CD4-positive, CD25-positive, alpha-beta regulatory T cell (primary cell): ENCODE measurements around the gene TREX2. TPM values are rescaled to one million over a fixed set of nuclear protein-coding genes. Genes with fewer than 3 reads are reported as not detected.
A peak's percentile ranks its signal among the peaks of the same experiment; 100 is the strongest.

Source experiments
- ATAC-seq, 2 donors: fragments of 150-1000 bp; cut with Tn5 transposase; one replicate each; pipeline ENCODE4 v1.10.0; 2021; ENCODE audit warnings: low read depth in 2 of 2, moderate number of reproducible peaks in 2 of 2, moderate library complexity in 1 of 2
- DNase-seq, 3 donors: peaks; one replicate each; pipeline versions ENCODE4 v3.0.0 to v3.0.0-alpha.2; 2012 to 2022; ENCODE audit warnings: mixed read lengths in 1 of 3
- H3K27ac ChIP-seq: one replicate; pipeline ENCODE4 v1.7.0; 2013; ENCODE audit warnings: mild to moderate bottlenecking, low read length; ENCODE audit not compliant: insufficient read depth, poor library complexity, severe bottlenecking
- H3K27me3 ChIP-seq: one replicate; pipeline ENCODE4 v1.7.0; 2013; ENCODE audit warnings: low read length; ENCODE audit not compliant: control insufficient read depth, insufficient read depth
- H3K36me3 ChIP-seq: one replicate; pipeline ENCODE4 v1.7.0; 2013; ENCODE audit warnings: mild to moderate bottlenecking, low read length, moderate library complexity; ENCODE audit not compliant: control insufficient read depth, insufficient read depth
- H3K4me1 ChIP-seq: 2 replicates; pipeline ENCODE4 v1.7.0; 2013; ENCODE audit warnings: mild to moderate bottlenecking, low read length; ENCODE audit not compliant: insufficient read depth, control insufficient read depth, poor library complexity, severe bottlenecking
- H3K4me3 ChIP-seq: one replicate; pipeline ENCODE4 v1.7.0; 2013; ENCODE audit warnings: low read depth, mild to moderate bottlenecking, low read length, moderate library complexity
- H3K9me3 ChIP-seq, 2 experiments: 1 replicate in 1 of 2; 2 replicates in 1 of 2; pipeline ENCODE4 v1.7.0; 2013; ENCODE audit warnings: low read length in 2 of 2, mild to moderate bottlenecking in 1 of 2, moderate library complexity in 1 of 2; ENCODE audit not compliant: control insufficient read depth in 2 of 2
- H3K27ac Mint-ChIP-seq, 3 donors: one replicate each; pipeline ENCODE4 v1.8.0; 2020 to 2022; ENCODE audit warnings: mild to moderate bottlenecking in 3 of 3, mixed read lengths in 3 of 3, moderate library complexity in 2 of 3
- H3K27me3 Mint-ChIP-seq: one replicate; pipeline ENCODE4 v1.8.0; 2022; ENCODE audit warnings: mild to moderate bottlenecking, mixed read lengths
- H3K36me3 Mint-ChIP-seq: one replicate; pipeline ENCODE4 v1.8.0; 2020; ENCODE audit warnings: mixed read lengths
- H3K4me1 Mint-ChIP-seq, 4 donors: one replicate each; pipeline ENCODE4 v1.8.0; 2020 to 2022; ENCODE audit warnings: mixed read lengths in 4 of 4, mild to moderate bottlenecking in 1 of 4
- H3K4me3 Mint-ChIP-seq, 4 donors: one replicate each; pipeline ENCODE4 v1.8.0; 2020 to 2022; ENCODE audit warnings: mild to moderate bottlenecking in 4 of 4, mixed read lengths in 4 of 4, moderate library complexity in 3 of 4
- H3K9me3 Mint-ChIP-seq, 7 donors: one replicate each; pipeline ENCODE4 v1.8.0; 2020 to 2022; ENCODE audit warnings: mixed read lengths in 7 of 7, mild to moderate bottlenecking in 3 of 7, moderate library complexity in 2 of 7
- polyA plus RNA-seq, 4 donors: library from polyadenylated mRNA; unstranded; fragments of 300-500 nt; fragmentation: Illumina TruSeq; gene quantifications; one replicate each; pipeline ENCODE4 v1.2.3, GENCODE V29; 2021
- total RNA-seq: library from RNA; stranded (reverse); gene quantifications from one replicate; pipeline ENCODE4 v1.2.3, GENCODE V29; 2022

Gene TREX2
- total and polyA plus RNA-seq, 5 donors from 2014 or later = 0.30 to 3.8 (median 0.71) TPM

DNA sequence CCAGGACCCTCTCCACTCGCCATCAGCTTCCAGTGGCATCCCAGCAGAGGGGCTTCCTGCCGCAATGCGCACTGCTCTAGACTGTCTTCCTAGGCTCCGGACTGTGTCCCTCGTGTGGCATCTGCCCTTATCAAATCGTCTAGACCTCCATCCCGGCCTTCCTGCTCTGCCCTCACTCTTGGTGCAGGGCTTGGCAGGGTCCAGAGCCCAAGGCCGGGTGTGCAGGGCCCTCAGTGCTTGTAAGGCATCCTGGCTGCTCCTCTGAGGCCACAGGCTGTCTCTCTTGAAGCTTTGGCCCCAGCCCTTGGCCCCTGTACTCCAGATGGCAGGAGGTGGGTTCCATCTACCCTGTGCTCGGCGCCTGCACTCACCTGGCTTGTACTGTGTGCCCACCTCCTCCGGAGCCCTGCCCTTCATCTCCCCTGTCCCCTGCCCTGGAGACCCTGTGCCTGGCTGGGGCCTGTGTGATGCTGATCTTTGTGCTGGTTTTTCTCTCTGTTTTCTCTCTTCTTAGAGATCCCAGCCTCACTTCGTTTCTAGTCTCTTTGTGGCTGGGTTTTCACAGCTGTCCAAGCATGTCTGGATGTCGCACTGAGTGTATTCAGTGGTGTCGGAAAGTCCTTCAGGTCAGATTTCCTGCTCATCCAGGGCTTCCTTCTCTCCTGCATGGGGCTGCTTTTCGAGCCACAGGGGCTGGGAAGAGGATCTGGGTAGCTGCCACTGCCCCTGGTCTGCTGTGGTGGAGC is 3.7 kb upstream of the TREX2 start:
- Histone ChIP-seq H3K27me3 (no peaks in the 10 kb centered on the region), H3K27ac (no peak overlapping the region), H3K36me3 (no peaks in the 10 kb centered on the region), H3K4me3 (no peak overlapping the region), H3K4me1 (no peaks in the 10 kb centered on the region), H3K9me3 (no peaks in the 10 kb centered on the region)
- Mint-ChIP-seq H3K4me1 (no peaks in the 10 kb centered on the region), H3K27ac (no peak overlapping the region), H3K27me3 (no peaks in the 10 kb centered on the region), H3K36me3 (no peaks in the 10 kb centered on the region), H3K9me3 (peaks cover 0 to 1% (median 0%) of the 10 kb centered on the region in 7 donors), H3K4me3 (no peak overlapping the region)
- ATAC-seq = no peak
- DNase-seq = no peak

DNA sequence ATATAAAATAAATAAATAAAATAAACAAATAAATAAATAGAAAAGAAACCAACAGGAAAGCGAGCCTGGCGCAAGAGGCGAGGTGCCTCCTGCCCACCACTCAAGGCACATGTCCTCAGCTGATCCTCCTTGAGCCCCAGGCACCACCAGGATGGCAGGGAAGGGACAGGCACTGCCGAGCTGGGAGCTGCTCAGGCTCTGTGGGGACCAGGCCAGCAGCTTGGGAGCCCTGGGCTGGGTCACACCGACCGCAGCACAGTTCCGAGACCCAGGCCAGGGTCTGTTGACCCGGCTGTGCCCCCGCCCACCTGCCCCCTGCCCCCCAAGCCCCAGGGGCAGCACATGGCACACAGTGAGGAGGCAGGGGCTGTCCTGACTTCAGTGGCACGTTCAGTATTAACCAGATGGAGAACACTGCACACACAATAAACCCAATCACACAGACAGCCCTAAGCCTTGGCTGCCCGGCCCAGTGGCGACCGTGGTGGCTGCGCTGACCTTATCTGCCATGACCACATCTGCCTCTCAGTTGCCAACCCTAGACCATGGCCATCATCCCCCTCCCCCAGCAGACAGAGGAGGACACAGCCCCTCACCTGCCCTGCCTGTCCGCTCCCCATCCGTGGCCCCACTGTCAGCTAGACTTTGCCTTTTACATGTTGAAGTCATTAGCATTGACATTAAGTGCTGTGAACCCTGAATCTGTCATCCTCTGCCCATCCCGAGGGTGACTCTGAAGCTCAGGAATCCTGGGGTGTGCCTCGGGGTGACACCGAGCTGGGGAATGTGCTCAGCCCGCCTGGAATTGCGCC is 2.9 kb upstream of the TREX2 start:
- H3K4me1 ChIP-seq = no peaks in the 10 kb centered on the region
- no peaks in the 10 kb centered on the region for H3K27me3 ChIP-seq
- Mint-ChIP-seq H3K4me3 (no peak overlapping the region), H3K36me3 (no peaks in the 10 kb centered on the region), H3K27me3 (no peaks in the 10 kb centered on the region), H3K27ac (no peak overlapping the region), H3K4me1 (no peaks in the 10 kb centered on the region), H3K9me3 (peaks cover 0 to 1% (median 0%) of the 10 kb centered on the region in 7 donors)
- no peak overlapping the region for H3K4me3 ChIP-seq
- no peaks in the 10 kb centered on the region for H3K36me3 ChIP-seq
- H3K9me3 ChIP-seq = no peaks in the 10 kb centered on the region
- no peak overlapping the region for H3K27ac ChIP-seq
- ATAC-seq (no peak), DNase-seq (no peak)

DNA sequence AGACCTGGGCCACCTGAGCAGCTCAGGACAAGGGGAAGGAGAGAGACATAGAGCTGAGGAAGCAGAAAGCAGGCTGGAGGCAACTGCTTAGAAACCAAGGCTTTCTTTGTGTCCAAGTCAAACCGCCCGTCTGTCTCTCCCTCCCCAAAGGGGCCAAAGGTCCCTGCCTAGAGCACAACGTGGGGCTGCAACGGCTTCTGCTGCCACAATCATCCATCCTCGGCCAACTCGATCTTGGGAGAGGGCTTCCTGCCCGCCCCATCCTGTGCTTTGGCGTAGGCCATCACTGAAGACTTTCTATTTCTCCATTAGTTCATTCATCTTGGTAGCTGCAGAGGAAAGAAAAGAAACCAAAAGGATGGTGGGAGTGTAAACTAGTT is 1.7 kb upstream of the TREX2 start:
- Mint-ChIP-seq H3K4me3 (no peak overlapping the region), H3K27me3 (no peaks in the 10 kb centered on the region), H3K27ac (peak overlapping the region in 1 of 3 donors; percentile 63), H3K4me1 (no peaks in the 10 kb centered on the region), H3K36me3 (no peaks in the 10 kb centered on the region), H3K9me3 (peaks cover 0 to 1% (median 0%) of the 10 kb centered on the region in 7 donors)
- Histone ChIP-seq H3K27me3 (no peaks in the 10 kb centered on the region), H3K4me1 (no peaks in the 10 kb centered on the region), H3K4me3 (no peak overlapping the region), H3K9me3 (no peaks in the 10 kb centered on the region), H3K27ac (no peak overlapping the region), H3K36me3 (no peaks in the 10 kb centered on the region)
- no peak for ATAC-seq
- no peak for DNase-seq

DNA sequence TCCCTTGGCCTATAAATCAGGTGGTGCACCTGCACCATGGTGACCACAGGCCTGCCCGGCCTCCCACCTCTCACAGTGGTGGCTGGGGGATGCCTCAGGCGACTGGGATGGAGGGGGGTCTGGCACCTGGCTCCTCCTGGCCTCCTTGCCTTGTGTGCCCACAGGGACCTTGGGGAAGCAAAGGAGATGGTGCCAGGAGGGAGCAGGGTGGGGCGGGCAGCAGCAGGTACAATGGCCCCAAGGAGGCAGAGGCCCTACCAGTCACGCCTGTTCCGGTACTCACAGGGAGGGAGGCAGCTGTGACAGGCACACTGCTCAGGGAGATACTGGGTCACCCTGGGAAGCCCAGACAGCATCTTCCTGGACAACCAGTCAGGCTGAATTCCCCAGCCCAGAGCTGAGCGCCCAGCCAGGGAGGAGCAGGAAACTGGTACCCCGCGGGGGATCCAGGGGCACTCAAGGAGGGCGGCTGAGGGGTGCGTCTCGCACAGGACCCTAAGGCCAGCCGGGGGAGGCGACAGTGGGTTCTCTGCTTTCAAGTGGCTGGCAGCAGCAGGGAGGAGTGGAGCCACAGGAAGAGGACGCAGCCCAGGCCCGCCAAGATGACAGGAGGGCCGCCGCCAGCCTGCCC is 1.2 kb upstream of the TREX2 start:
- Mint-ChIP-seq H3K4me1 (no peaks in the 10 kb centered on the region), H3K36me3 (no peaks in the 10 kb centered on the region), H3K27me3 (no peaks in the 10 kb centered on the region), H3K9me3 (peaks cover 0 to 1% (median 0%) of the 10 kb centered on the region in 7 donors), H3K27ac (no peak overlapping the region), H3K4me3 (no peak overlapping the region)
- Histone ChIP-seq H3K36me3 (no peaks in the 10 kb centered on the region), H3K9me3 (no peaks in the 10 kb centered on the region), H3K4me3 (no peak overlapping the region), H3K4me1 (no peaks in the 10 kb centered on the region), H3K27ac (no peak overlapping the region), H3K27me3 (no peaks in the 10 kb centered on the region)
- DNase-seq (no peak), ATAC-seq (no peak)

DNA sequence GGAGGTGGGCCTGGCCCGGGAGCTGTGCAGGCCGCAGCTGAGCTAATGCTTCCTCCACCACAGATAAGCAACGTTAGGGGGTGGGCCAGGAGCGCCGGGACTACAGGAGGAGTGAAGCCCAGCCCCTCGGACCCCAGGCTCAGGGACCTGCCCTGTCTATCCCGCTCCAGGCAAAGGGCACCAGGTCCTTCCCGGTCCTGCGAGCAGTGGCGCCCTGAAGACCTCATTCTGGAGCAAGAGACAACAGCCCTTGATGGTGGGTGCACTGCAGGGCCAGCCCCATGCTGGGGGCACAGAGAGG is 730 bp upstream of the TREX2 start:
- Mint-ChIP-seq H3K27ac (no peak overlapping the region), H3K27me3 (no peaks in the 10 kb centered on the region), H3K9me3 (peaks cover 0 to 1% (median 0%) of the 10 kb centered on the region in 7 donors), H3K4me1 (no peaks in the 10 kb centered on the region), H3K36me3 (no peaks in the 10 kb centered on the region), H3K4me3 (no peak overlapping the region)
- Histone ChIP-seq H3K36me3 (no peaks in the 10 kb centered on the region), H3K4me3 (no peak overlapping the region), H3K9me3 (no peaks in the 10 kb centered on the region), H3K27me3 (no peaks in the 10 kb centered on the region), H3K4me1 (no peaks in the 10 kb centered on the region), H3K27ac (no peak overlapping the region)
- DNase-seq (no peak), ATAC-seq (no peak)

DNA sequence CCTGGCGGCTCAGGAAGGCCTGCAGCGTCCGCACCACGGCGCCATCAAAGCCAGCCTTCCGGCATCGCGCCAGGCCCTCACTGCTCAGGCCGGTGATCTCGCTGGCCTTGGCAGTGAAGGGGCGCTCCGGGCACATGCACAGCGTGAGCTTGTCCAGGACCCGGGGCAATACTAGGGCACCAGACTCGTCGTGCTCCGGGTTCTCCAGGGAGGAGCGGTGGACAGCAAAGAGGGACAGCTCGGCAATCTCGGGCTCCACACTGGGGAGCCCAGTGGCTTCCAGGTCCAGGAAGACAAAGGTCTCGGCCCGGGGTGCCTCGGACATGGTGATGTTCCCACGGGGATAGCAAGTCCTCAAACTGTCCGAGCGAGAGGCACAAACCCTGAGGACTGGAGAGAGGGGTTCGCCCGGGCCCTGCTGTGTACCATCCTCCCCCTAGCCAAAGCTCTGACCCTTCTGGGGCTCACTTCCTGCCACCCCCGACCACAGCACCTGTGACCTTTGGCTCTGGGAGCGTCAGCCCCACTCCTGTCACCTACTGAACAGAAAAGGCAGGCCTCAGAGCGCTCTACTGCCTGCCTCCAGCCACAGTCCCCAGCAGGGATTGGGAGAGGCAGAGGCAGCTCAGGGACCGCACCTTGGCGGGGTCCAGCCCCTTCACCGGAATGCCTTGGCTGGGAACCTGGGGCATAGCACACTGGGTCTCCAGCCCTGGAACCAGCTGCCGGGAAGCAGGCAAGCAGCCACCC is 575 bp downstream of the TREX2 start:
- no peak for ATAC-seq
- no peaks in the 10 kb centered on the region for H3K4me1 Mint-ChIP-seq
- H3K36me3 Mint-ChIP-seq = no peaks in the 10 kb centered on the region
- DNase-seq = no peak
- Histone ChIP-seq H3K27me3 (no peaks in the 10 kb centered on the region), H3K36me3 (no peaks in the 10 kb centered on the region), H3K27ac (no peak overlapping the region), H3K4me3 (no peak overlapping the region), H3K9me3 (no peaks in the 10 kb centered on the region), H3K4me1 (no peaks in the 10 kb centered on the region)
- H3K9me3 Mint-ChIP-seq = peaks cover 0 to 1% (median 0%) of the 10 kb centered on the region in 7 donors
- H3K4me3 Mint-ChIP-seq = no peak overlapping the region
- no peaks in the 10 kb centered on the region for H3K27me3 Mint-ChIP-seq
- H3K27ac Mint-ChIP-seq = no peak overlapping the region

DNA sequence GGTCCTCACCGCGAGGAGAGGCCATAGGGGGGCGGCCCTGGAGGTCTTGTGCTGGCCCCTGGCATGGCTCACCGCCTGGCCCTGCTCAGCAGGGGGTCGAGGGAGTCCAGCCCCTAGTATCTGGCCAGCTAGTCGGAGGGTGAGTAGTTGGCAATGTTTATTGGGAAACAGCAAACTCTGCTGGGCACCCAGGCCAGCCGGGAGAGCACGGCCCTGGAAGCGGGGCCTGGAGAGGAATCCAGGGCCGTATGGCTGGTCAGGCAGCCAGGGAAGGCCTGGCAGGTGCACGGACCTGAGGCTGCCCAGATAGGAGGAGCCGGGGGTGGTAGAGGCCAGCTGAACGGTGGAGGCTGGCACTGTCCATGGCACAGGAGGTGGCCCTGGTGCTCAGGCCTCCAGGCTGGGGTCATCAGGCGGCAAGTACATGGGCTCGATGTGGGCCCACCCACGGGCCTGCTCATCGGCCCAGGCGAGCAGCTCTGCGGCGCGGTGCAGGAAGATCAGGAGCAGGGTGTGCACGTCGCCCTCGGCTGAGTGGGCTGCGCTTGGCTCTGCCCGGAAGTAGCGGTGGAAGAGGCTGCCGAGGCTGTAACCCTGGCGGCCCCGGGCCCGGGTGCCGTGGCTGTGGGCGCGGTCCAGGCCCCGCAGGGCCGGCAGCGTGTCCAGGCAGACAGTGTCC is 1.4 kb downstream of the TREX2 start:
- no peak overlapping the region for H3K4me3 ChIP-seq
- H3K27me3 Mint-ChIP-seq = no peaks in the 10 kb centered on the region
- H3K4me3 Mint-ChIP-seq = no peak overlapping the region
- H3K27ac ChIP-seq = no peak overlapping the region
- H3K36me3 ChIP-seq = no peaks in the 10 kb centered on the region
- no peaks in the 10 kb centered on the region for H3K36me3 Mint-ChIP-seq
- no peak for ATAC-seq
- no peaks in the 10 kb centered on the region for H3K27me3 ChIP-seq
- H3K4me1 ChIP-seq = no peaks in the 10 kb centered on the region
- H3K4me1 Mint-ChIP-seq = no peaks in the 10 kb centered on the region
- peaks cover 0 to 1% (median 0%) of the 10 kb centered on the region in 7 donors for H3K9me3 Mint-ChIP-seq
- no peaks in the 10 kb centered on the region for H3K9me3 ChIP-seq
- no peak for DNase-seq
- no peak overlapping the region for H3K27ac Mint-ChIP-seq
